Choroid plexus epithelial cell (primary cell): ENCODE results near the gene DYSF.

ENCODE experiments used
- DNase-seq: peaks from one replicate; pipeline ENCODE4 v3.0.0-alpha.2; 2010; ENCODE audit warnings: low read depth
- H3K4me3 ChIP-seq: 2 replicates; pipeline ENCODE4 v1.5.1; 2011; ENCODE audit warnings: low read depth, mild to moderate bottlenecking, control low read depth, low read length, moderate library complexity
- CTCF ChIP-seq: conservative IDR thresholded peaks from 2 replicates; pipeline ENCODE4 v1.5.1; 2011; ENCODE audit warnings: low read depth, mild to moderate bottlenecking, control low read depth, inconsistent platforms, low read length, moderate library complexity

DYSF gene

DNA sequence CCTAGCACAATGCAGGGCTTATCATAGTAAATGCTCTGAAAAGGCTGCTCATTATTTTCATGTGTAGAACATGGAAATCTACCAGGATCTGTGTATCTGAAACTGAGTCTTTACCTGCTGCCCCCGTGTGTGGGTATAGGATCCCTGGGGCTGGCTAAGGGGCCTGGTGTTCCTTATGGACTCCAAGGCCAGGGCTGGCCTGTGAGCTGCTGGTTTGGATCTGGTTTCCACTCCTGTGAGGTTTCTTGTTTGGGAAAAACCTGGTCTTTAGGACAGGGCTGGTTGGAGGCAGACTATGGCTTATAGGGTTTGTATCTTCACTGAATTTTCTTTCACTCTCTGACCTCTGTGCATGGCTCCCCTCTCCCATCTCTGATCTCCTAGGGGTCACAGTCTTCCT is 80.8 kb downstream of the DYSF start:
- TF ChIP-seq CTCF: no peak
- DNase-seq: no peak
- H3K4me3 ChIP-seq: no peak overlapping the region

- DNase-seq: no peak
- TF ChIP-seq CTCF: no peak
- no peak overlapping the region for H3K4me3 ChIP-seq
These were observed 81.5 kb downstream of the DYSF start for GRCh38 chr2:71534826-71535225.

DNA sequence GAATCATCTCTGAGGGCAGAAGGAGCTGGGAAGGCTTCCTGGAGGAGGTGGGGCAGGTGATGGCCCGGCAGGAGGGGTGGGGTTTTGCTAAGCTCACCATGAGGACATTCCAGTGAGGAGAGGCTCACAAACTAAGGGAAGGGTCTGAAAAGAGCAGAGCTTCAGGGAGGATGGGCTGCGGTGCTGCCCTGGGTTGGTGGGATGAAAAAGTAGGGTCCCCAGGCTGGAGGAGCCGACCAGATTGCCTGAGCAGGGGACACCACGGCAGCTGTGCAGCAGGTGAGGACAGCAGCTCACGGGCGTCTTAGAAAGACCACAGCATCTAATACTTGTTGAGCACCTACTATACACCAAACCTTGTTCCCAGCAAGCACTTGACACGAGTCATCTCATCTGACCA is 82.2 kb downstream of the DYSF start:
- no peak for TF ChIP-seq CTCF
- no peak overlapping the region for H3K4me3 ChIP-seq
- DNase-seq: no peak

DNA sequence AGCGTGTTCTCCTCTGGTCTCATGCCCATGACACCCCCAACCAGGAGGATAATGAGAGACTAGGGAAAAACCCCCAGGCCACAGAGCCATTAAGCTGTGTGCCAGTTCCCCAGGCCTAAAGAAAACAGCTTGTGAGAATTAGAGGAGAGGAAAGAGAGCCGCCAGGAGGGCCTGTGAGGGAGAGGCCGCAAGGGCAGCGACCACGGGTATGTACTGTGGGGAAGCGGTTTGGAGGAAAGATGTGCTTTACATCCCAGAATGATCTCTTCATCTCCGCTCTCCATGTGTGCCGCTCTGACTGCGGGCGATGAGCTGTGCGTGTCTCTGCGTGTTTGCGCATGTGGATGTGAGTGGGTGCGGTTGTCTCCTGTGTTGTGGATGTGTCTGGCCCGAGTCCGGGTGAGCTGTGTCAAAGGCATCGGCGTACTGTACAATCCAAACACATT is 82.9 kb downstream of the DYSF start:
- no peak for TF ChIP-seq CTCF
- no peak overlapping the region for H3K4me3 ChIP-seq
- DNase-seq: peak; percentile 3

GRCh38 chr2:71538241-71538640 is 84.9 kb downstream of the DYSF start:
- no peak overlapping the region for H3K4me3 ChIP-seq
- no peak for TF ChIP-seq CTCF
- DNase-seq: no peak

- no peak overlapping the region for H3K4me3 ChIP-seq
- no peak for TF ChIP-seq CTCF
- DNase-seq: peak; percentile 3
These were observed 85.4 kb downstream of the DYSF start for GRCh38 chr2:71538656-71539265.

DNA sequence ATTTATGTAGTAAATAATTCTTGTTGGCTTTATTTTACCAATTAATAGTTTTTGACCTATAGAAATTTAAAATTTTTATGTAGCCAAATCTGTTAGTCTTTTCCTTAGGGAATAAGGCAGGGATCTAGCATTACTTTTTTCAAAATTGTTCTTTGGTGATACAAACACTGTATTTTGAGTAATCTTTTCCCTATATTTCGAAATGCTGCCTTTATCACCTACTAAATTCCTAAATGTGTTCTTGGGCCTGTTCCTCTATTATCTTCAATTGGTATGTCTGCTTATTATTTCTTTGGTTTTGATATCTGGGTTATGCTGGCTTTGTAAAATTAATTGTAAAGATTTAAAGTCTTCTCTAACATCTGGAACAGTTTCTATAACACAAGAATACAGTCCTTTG is 87.5 kb downstream of the DYSF start:
- no peak for TF ChIP-seq CTCF
- DNase-seq: no peak

More for the DNA sequence above, 87.5 kb downstream of the DYSF start:
- no peak overlapping the region for H3K4me3 ChIP-seq
